Measurements from ENCODE around the gene SOX3.

The SOX3 gene

GRCh38 chrX:140495739-140496138 is 9.1 kb downstream of the SOX3 start:
- no peak for DNase-seq (ENCODE audit: low read depth in 2 of 2)

GRCh38 chrX:140492066-140492994 is 12.5 kb downstream of the SOX3 start:
- no peak for DNase-seq (ENCODE audit: low read depth in 2 of 2)

- DNase-seq (ENCODE audit: low read depth in 2 of 2) = no peak
These were observed 24.1 kb downstream of the SOX3 start for GRCh38 chrX:140480765-140481164.

DNA sequence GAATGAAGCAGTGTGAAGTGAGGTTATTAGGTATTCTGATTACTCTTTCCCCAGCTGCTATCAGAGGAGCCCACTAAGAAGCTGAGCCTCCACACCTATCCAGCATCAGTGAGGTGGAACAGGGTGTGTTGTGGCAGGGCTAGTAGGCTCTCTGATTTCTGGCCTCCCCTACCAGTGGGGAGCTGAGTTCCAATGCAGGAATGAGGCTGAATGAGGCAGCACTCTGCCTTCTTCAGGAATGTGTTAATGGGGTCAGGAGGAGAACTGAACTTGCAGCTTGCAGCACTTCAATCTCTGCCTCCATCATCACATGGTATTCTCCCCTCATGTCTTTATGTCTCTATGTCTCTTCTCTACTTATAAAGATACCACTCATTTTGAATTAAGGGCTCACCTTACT is 26.9 kb downstream of the SOX3 start:
- no peak for DNase-seq (ENCODE audit: low read depth in 2 of 2)

DNA sequence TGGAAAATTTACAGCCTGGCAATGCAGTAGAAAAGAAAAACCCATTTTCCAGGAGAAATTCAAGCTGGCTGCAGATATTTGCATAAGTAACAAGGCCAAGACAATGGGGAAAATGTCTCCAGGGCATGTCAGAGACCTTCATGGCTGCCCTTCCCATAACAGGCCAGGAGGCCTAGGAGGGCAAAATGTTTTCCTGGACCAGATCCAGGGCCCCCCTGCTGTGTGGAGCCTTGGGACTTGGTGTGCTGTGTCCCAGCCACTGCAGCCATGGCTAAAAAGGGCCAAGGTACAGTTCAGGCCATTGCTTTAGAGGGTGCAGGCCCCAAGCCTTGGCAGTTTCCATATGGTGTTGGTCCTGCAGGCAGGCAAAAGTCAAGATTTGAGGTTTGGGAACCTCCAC is 29.8 kb downstream of the SOX3 start:
- no peak for DNase-seq (ENCODE audit: low read depth in 2 of 2)

- DNase-seq (ENCODE audit: low read depth in 2 of 2) = no peak
These were observed 37.7 kb downstream of the SOX3 start for GRCh38 chrX:140467211-140467610.

Data from stimulated activated CD8-positive, alpha-beta memory T cell treated with anti-CD3 and anti-CD28 coated beads, Interleukin-7, amount 100 ng/mL, for 4 hours (primary cell).